Measurements from ENCODE around the gene ZBTB7C.

GRCh38 chr18:48290162-48290926 is 118.8 kb downstream of the ZBTB7C start:
- no peak for TF ChIP-seq CTCF (IDR thresholded peaks at IDR 0.05; ENCODE audit: insufficient read depth, low read length, poor library complexity, severe bottlenecking)
- TF ChIP-seq EZH2phosphoT487 (conservative IDR thresholded peaks at IDR 0.05; ENCODE audit: low read length): no peak

Data from SU-DHL-6 (cell line).